SK-N-SH treated with all-trans-retinoic acid at 6 μM for 48 hours (cell line): Measurements from ENCODE around the gene CSNK2A1.

Source experiments
- ATAC-seq: fragments of 200-7000 bp; cut with Tn5 transposase; 3 replicates; pipeline ENCODE4 v1.9.1; 2020; ENCODE audit warnings: mild to moderate bottlenecking, moderate library complexity
- ARNTL ChIP-seq: fragments of 450-650 bp; formaldehyde crosslinking; IDR thresholded peaks from 2 replicates; pipeline ENCODE4 v1.5.0; 2020; ENCODE audit warnings: low read depth, mild to moderate bottlenecking, moderate library complexity, borderline replicate concordance
- BACH2 ChIP-seq: fragments of 250-450 bp; sonication (Bioruptor Pico); IDR thresholded peaks from 2 replicates; pipeline ENCODE4 v1.9.0; 2021; ENCODE audit warnings: mild to moderate bottlenecking, borderline replicate concordance
- CREB5 ChIP-seq: fragments of 250-450 bp; sonication (Bioruptor Pico); IDR thresholded peaks from 2 replicates; pipeline ENCODE4 v1.5.1; 2020; ENCODE audit warnings: low read depth, mild to moderate bottlenecking, moderate library complexity
- CSDC2 ChIP-seq: fragments of 250-450 bp; sonication (Bioruptor Pico); IDR thresholded peaks from 2 replicates; pipeline ENCODE4 v1.5.0; 2020; ENCODE audit warnings: mild to moderate bottlenecking, moderate library complexity
- ESRRG ChIP-seq: fragments of 250-450 bp; sonication (Bioruptor Pico); IDR thresholded peaks from 2 replicates; pipeline ENCODE4 v1.6.1; 2021; ENCODE audit warnings: mild to moderate bottlenecking
- GLIS3 ChIP-seq: fragments of 250-450 bp; sonication (Bioruptor Pico); IDR thresholded peaks from 2 replicates; pipeline ENCODE4 v1.5.0; 2020; ENCODE audit warnings: mild to moderate bottlenecking, moderate library complexity
- ISL1 ChIP-seq: fragments of 250-450 bp; sonication (Bioruptor Pico); IDR thresholded peaks from 2 replicates; pipeline ENCODE4 v2.1.2; 2022; ENCODE audit warnings: mild to moderate bottlenecking, moderate library complexity
- OSR1 ChIP-seq: fragments of 250-450 bp; sonication (Bioruptor Pico); IDR thresholded peaks from 2 replicates; pipeline ENCODE4 v1.8.0; 2022; ENCODE audit warnings: moderate library complexity, mild to moderate bottlenecking, inconsistent platforms
- POU6F1 ChIP-seq: fragments of 250-450 bp; sonication (Bioruptor Pico); IDR thresholded peaks from 2 replicates; pipeline ENCODE4 v1.8.0; 2021; ENCODE audit warnings: low read depth, mild to moderate bottlenecking, moderate library complexity, borderline replicate concordance
- PPARA ChIP-seq: fragments of 250-450 bp; sonication (Bioruptor Pico); IDR thresholded peaks from 2 replicates; pipeline ENCODE4 v1.5.0; 2020; ENCODE audit warnings: mild to moderate bottlenecking, borderline replicate concordance
- RARB ChIP-seq: fragments of 250-450 bp; sonication (Bioruptor Pico); IDR thresholded peaks from 2 replicates; pipeline ENCODE4 v1.8.0; 2021; ENCODE audit warnings: mild to moderate bottlenecking, moderate library complexity
- SNAI2 ChIP-seq: fragments of 250-450 bp; sonication (Bioruptor Pico); IDR thresholded peaks from 2 replicates; pipeline ENCODE4 v1.5.0; 2020; ENCODE audit warnings: mild to moderate bottlenecking, moderate library complexity
- TCF4 ChIP-seq: fragments of 250-450 bp; sonication (Bioruptor Pico); IDR thresholded peaks from 2 replicates; pipeline ENCODE4 v1.8.0; 2021; ENCODE audit warnings: mild to moderate bottlenecking, moderate library complexity, borderline replicate concordance
- TOX ChIP-seq: fragments of 250-450 bp; sonication (Bioruptor Pico); IDR thresholded peaks from 2 replicates; pipeline ENCODE4 v1.8.0; 2021; ENCODE audit warnings: mild to moderate bottlenecking, moderate library complexity, borderline replicate concordance
- TSHZ2 ChIP-seq: fragments of 250-450 bp; sonication (Bioruptor Pico); IDR thresholded peaks from 2 replicates; pipeline ENCODE4 v1.5.0; 2020; ENCODE audit warnings: mild to moderate bottlenecking, moderate library complexity
- ZC3H10 ChIP-seq: fragments of 250-450 bp; sonication (Bioruptor Pico); IDR thresholded peaks from 2 replicates; pipeline ENCODE4 v1.5.1; 2021; ENCODE audit warnings: mild to moderate bottlenecking, moderate library complexity
- ZFP3 ChIP-seq: fragments of 250-450 bp; sonication (Bioruptor Pico); IDR thresholded peaks from 2 replicates; pipeline ENCODE4 v1.5.0; 2020; ENCODE audit warnings: mild to moderate bottlenecking, moderate library complexity
- ZFP30 ChIP-seq: fragments of 450-650 bp; formaldehyde crosslinking; IDR thresholded peaks from 2 replicates; pipeline ENCODE4 v1.5.0; 2022; ENCODE audit warnings: mild to moderate bottlenecking, moderate library complexity
- ZNF565 ChIP-seq: fragments of 450-650 bp; formaldehyde crosslinking; conservative IDR thresholded peaks from 2 replicates; pipeline ENCODE4 v1.5.0; 2020; ENCODE audit warnings: low read depth, mild to moderate bottlenecking, moderate library complexity
- ZNF70 ChIP-seq: fragments of 450-650 bp; formaldehyde crosslinking; IDR thresholded peaks from 2 replicates; pipeline ENCODE4 v1.5.0; 2020; ENCODE audit warnings: mild to moderate bottlenecking, moderate library complexity
- ZNF8 ChIP-seq: fragments of 450-650 bp; formaldehyde crosslinking; IDR thresholded peaks from 2 replicates; pipeline ENCODE4 v1.5.0; 2020; ENCODE audit warnings: mild to moderate bottlenecking, moderate library complexity
- TF ChIP-seq, protein P1 (sequence below): fragments of 250-450 bp; sonication (Bioruptor Pico); IDR thresholded peaks from 2 replicates; pipeline ENCODE4 v1.8.0; 2020; ENCODE audit warnings: mild to moderate bottlenecking, moderate library complexity, borderline replicate concordance

CSNK2A1 gene

GRCh38 chr20:531608-532007, 12.0 kb downstream of the CSNK2A1 start:
- no peak for TF ChIP-seq RARB (CRISPR knock-in tag)
- no peak for TF ChIP-seq OSR1
- TF ChIP-seq CSDC2 (CRISPR knock-in tag): no peak
- TF ChIP-seq BACH2 (CRISPR knock-in tag): no peak
- no peak for TF ChIP-seq ARNTL
- no peak for TF ChIP-seq ZNF8
- no peak for TF ChIP-seq CREB5
- no peak for TF ChIP-seq ZFP30 (CRISPR knock-in tag)
- no peak for TF ChIP-seq ESRRG (CRISPR knock-in tag)
- no peak for TF ChIP-seq GLIS3 (CRISPR knock-in tag)
- TF ChIP-seq ZFP3 (CRISPR knock-in tag): no peak
- no peak for TF ChIP-seq ZC3H10 (CRISPR knock-in tag)
- TF ChIP-seq POU6F1 (CRISPR knock-in tag): no peak
- no peak for TF ChIP-seq ZNF70
- TF ChIP-seq, protein P1, sequence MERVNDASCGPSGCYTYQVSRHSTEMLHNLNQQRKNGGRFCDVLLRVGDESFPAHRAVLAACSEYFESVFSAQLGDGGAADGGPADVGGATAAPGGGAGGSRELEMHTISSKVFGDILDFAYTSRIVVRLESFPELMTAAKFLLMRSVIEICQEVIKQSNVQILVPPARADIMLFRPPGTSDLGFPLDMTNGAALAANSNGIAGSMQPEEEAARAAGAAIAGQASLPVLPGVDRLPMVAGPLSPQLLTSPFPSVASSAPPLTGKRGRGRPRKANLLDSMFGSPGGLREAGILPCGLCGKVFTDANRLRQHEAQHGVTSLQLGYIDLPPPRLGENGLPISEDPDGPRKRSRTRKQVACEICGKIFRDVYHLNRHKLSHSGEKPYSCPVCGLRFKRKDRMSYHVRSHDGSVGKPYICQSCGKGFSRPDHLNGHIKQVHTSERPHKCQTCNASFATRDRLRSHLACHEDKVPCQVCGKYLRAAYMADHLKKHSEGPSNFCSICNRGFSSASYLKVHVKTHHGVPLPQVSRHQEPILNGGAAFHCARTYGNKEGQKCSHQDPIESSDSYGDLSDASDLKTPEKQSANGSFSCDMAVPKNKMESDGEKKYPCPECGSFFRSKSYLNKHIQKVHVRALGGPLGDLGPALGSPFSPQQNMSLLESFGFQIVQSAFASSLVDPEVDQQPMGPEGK: no peak
- no peak for TF ChIP-seq TCF4 (CRISPR knock-in tag)
- no peak for ATAC-seq

GRCh38 chr20:530321-530720, 13.3 kb downstream of the CSNK2A1 start:
- no peak for TF ChIP-seq TCF4 (CRISPR knock-in tag)
- no peak for TF ChIP-seq ISL1
- TF ChIP-seq ARNTL: no peak
- TF ChIP-seq ZFP3 (CRISPR knock-in tag): no peak
- TF ChIP-seq RARB (CRISPR knock-in tag): no peak
- no peak for ATAC-seq

GRCh38 chr20:528923-529604, 14.5 kb downstream of the CSNK2A1 start:
- no peak for ATAC-seq
- TF ChIP-seq CSDC2 (CRISPR knock-in tag): no peak
- no peak for TF ChIP-seq GLIS3 (CRISPR knock-in tag)
- TF ChIP-seq TOX (CRISPR knock-in tag): no peak
- TF ChIP-seq ZFP30 (CRISPR knock-in tag): no peak
- TF ChIP-seq, protein P1: no peak
- no peak for TF ChIP-seq POU6F1 (CRISPR knock-in tag)
- TF ChIP-seq ARNTL: no peak
- TF ChIP-seq PPARA: no peak
- no peak for TF ChIP-seq OSR1
- TF ChIP-seq ZC3H10 (CRISPR knock-in tag): no peak
- no peak for TF ChIP-seq SNAI2 (CRISPR knock-in tag)
- no peak for TF ChIP-seq TCF4 (CRISPR knock-in tag)
- TF ChIP-seq ISL1: no peak
- TF ChIP-seq CREB5: no peak
- TF ChIP-seq BACH2 (CRISPR knock-in tag): no peak
- no peak for TF ChIP-seq RARB (CRISPR knock-in tag)
- no peak for TF ChIP-seq ZNF565 (CRISPR knock-in tag)
- TF ChIP-seq ZNF8: no peak
- no peak for TF ChIP-seq ESRRG (CRISPR knock-in tag)
- no peak for TF ChIP-seq TSHZ2 (CRISPR knock-in tag)
